AG10803 (cell line): ENCODE results near the gene ADGB.
A peak's percentile ranks its signal among the peaks of the same experiment; 100 is the strongest.

ENCODE experiments used
- DNase-seq: peaks from one replicate; pipeline ENCODE4 v3.0.0; 2010; ENCODE audit warnings: low read depth
- H3K4me3 ChIP-seq: 2 replicates; pipeline ENCODE4 v1.5.1; 2011; ENCODE audit warnings: mild to moderate bottlenecking, low read length, control low read depth
- CTCF ChIP-seq: conservative IDR thresholded peaks from 2 replicates; pipeline ENCODE4 v1.5.1; 2011; ENCODE audit warnings: mild to moderate bottlenecking, low read length, control low read depth, inconsistent platforms

The ADGB gene

GRCh38 chr6:146578054-146578453 is 20.7 kb upstream of the ADGB start:
- no peak for DNase-seq
- no peak for TF ChIP-seq CTCF
- H3K4me3 ChIP-seq = no peak overlapping the region

GRCh38 chr6:146581968-146582367 is 16.8 kb upstream of the ADGB start:
- TF ChIP-seq CTCF = no peak
- no peak overlapping the region for H3K4me3 ChIP-seq
- no peak for DNase-seq

- TF ChIP-seq CTCF = no peak
- peak; percentile 16 for DNase-seq
- H3K4me3 ChIP-seq = no peak overlapping the region
These were observed 15.9 kb upstream of the ADGB start for GRCh38 chr6:146582857-146583256.

- TF ChIP-seq CTCF = no peak
- DNase-seq = no peak
- no peak overlapping the region for H3K4me3 ChIP-seq
These were observed 14.8 kb upstream of the ADGB start for GRCh38 chr6:146583966-146584365.

GRCh38 chr6:146587459-146587858 is 11.3 kb upstream of the ADGB start:
- no peak for TF ChIP-seq CTCF
- H3K4me3 ChIP-seq = no peak overlapping the region
- no peak for DNase-seq

GRCh38 chr6:146590492-146590891 is 8.3 kb upstream of the ADGB start:
- no peak for DNase-seq
- TF ChIP-seq CTCF = no peak
- no peak overlapping the region for H3K4me3 ChIP-seq

- TF ChIP-seq CTCF = no peak
- H3K4me3 ChIP-seq = no peak overlapping the region
- DNase-seq = no peak
These were observed 6.3 kb upstream of the ADGB start for GRCh38 chr6:146592451-146592850.
